Testis (tissue), 2 donors: ENCODE data around the gene ADK.

Experiments used
- POLR2A ChIP-seq: fragments of 450-650 bp; IDR thresholded peaks from one replicate; pipeline ENCODE4 v1.6.1; 2017; ENCODE audit warnings: antibody characterized with exemption, mild to moderate bottlenecking, moderate library complexity
- TF ChIP-seq, protein P1 (sequence below), 3 experiments: fragments of 450-650 bp in 2 of 3; fragments of 200-600 bp in 1 of 3; sonication (generic) in 1 of 3; IDR thresholded peaks; one replicate each; pipeline ENCODE4 v1.5.1; 2016 to 2019; ENCODE audit warnings: antibody characterized with exemption in 3 of 3, mild to moderate bottlenecking in 2 of 3, moderate library complexity in 1 of 3

DNA sequence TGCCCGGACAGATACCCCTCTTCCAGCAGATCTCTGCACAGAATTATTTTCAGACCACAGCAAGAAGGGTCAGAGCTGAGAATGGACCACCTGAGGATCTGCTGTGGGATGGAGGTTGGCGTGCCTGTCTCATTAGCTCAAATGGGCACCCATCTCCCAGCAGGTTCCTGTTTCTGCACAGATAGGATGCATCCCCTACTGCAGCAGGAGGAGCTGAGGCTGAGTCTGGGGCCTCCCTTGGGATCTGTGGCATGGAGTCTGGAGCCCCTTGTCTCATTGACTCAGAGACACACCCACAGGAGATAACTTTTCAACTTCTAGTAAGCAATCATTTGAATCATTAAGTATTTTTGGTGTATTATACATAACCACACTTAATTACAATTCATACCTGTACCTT lies 212.7 kb downstream of the ADK start:
- TF ChIP-seq POLR2A: no peak
- TF ChIP-seq, protein P1, sequence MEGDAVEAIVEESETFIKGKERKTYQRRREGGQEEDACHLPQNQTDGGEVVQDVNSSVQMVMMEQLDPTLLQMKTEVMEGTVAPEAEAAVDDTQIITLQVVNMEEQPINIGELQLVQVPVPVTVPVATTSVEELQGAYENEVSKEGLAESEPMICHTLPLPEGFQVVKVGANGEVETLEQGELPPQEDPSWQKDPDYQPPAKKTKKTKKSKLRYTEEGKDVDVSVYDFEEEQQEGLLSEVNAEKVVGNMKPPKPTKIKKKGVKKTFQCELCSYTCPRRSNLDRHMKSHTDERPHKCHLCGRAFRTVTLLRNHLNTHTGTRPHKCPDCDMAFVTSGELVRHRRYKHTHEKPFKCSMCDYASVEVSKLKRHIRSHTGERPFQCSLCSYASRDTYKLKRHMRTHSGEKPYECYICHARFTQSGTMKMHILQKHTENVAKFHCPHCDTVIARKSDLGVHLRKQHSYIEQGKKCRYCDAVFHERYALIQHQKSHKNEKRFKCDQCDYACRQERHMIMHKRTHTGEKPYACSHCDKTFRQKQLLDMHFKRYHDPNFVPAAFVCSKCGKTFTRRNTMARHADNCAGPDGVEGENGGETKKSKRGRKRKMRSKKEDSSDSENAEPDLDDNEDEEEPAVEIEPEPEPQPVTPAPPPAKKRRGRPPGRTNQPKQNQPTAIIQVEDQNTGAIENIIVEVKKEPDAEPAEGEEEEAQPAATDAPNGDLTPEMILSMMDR (IDR thresholded peaks at IDR 0.05): no peak
